ENCODE measurements around the gene IFNA7. TPM values are rescaled to one million over a fixed set of nuclear protein-coding genes. Genes with fewer than 3 reads are reported as not detected.
A peak's percentile ranks its signal among the peaks of the same experiment; 100 is the strongest.
"Not testable (repeated sequence)": the region's sequence is repeated elsewhere in the genome, so short reads cannot be mapped to it uniquely, and the experiment has no call there.

Gene IFNA7
- total RNA-seq, 1 donor from 2014 or later, result not detected

DNA sequence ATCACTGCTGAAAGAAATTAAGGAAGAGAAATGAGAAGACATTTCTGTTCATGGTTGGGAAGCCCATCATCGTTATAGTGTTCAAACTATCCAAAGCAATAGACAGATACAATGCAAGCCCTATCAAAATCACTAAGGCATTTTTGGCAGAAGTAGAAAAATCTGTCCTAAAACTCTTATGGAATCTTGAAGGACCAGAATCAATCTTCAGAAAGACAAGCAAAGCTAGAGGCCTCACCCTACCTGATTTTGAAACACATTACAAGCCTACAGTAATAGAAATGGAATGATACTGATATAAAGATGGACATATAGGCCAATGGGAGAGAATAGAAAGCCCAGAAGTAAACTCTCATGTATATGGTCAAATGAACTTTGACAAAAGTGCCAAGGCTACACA is 30.7 kb downstream of the IFNA7 start:
- DNase-seq (ENCODE audit: low spot score), result no peak
- H3K9me3 Mint-ChIP-seq (ENCODE audit: low read depth), result no peaks in the 10 kb centered on the region
- H3K4me3 Mint-ChIP-seq (ENCODE audit: unreplicated experiment), result no peak overlapping the region
- H3K27ac Mint-ChIP-seq (ENCODE audit: unreplicated experiment), result no peak overlapping the region
- H3K27me3 Mint-ChIP-seq (ENCODE audit: low read depth), result peaks cover 42% of the 10 kb centered on the region
- TF ChIP-seq, protein P1, sequence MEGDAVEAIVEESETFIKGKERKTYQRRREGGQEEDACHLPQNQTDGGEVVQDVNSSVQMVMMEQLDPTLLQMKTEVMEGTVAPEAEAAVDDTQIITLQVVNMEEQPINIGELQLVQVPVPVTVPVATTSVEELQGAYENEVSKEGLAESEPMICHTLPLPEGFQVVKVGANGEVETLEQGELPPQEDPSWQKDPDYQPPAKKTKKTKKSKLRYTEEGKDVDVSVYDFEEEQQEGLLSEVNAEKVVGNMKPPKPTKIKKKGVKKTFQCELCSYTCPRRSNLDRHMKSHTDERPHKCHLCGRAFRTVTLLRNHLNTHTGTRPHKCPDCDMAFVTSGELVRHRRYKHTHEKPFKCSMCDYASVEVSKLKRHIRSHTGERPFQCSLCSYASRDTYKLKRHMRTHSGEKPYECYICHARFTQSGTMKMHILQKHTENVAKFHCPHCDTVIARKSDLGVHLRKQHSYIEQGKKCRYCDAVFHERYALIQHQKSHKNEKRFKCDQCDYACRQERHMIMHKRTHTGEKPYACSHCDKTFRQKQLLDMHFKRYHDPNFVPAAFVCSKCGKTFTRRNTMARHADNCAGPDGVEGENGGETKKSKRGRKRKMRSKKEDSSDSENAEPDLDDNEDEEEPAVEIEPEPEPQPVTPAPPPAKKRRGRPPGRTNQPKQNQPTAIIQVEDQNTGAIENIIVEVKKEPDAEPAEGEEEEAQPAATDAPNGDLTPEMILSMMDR (IDR thresholded peaks at IDR 0.05), result no peak
- H3K4me1 Mint-ChIP-seq (ENCODE audit: low read depth), result no peaks in the 10 kb centered on the region
- H3K36me3 Mint-ChIP-seq (ENCODE audit: low read depth), result no peaks in the 10 kb centered on the region

DNA sequence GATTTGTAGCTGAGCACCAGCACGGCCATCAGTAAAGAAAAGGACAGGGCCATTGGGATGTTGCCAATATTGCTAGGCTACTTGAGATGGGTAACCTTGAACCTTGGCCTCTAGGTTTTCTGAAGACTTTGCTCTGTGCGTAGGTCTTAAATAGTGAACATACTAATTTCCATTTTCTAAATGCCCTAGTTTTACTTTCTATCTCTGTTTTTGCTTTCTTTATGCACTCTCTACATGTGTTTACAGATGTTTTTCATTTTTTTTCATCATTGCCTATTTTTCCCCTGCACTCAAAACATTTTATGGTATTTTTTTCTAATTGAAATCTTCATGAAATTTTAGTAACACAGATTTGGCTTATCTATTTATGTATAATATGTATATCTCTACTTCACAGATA is 35.4 kb downstream of the IFNA7 start, which contains the start of gene IFNA21:
TSS of gene IFNA21 (minus strand) at position 101 of the 400 bp plus-strand sequence. CDS start at position 53, 48 bp downstream.
- H3K9me3 Mint-ChIP-seq (ENCODE audit: low read depth); H3K4me3 Mint-ChIP-seq (ENCODE audit: unreplicated experiment); DNase-seq (ENCODE audit: low spot score); H3K27ac Mint-ChIP-seq (ENCODE audit: unreplicated experiment); H3K4me1 Mint-ChIP-seq (ENCODE audit: low read depth); H3K36me3 Mint-ChIP-seq (ENCODE audit: low read depth): not testable (repeated sequence)
- peaks cover 33% of the 10 kb centered on the region for H3K27me3 Mint-ChIP-seq (ENCODE audit: low read depth)

DNA sequence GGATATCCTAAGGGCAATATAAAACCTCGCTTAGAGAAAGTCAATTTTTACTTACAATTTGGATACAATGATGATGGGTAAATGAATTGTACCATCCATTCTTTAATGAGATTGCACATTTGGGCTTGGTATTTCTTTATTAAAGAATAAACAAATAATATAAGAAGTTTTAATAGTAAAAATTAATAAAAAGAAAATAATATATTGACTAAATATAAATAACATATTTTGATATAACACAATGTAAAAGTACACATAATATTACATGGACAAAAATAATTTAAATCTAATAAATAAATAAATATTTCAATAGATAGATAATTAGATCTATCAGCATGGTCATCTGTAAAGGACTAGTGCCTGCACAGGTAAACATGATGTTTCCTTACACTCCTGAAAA is 36.5 kb downstream of the IFNA7 start:
- Mint-ChIP-seq H3K27ac (ENCODE audit: unreplicated experiment) (no peak overlapping the region), H3K9me3 (ENCODE audit: low read depth) (peaks cover 6% of the 10 kb centered on the region), H3K27me3 (ENCODE audit: low read depth) (peaks cover 30% of the 10 kb centered on the region), H3K4me3 (ENCODE audit: unreplicated experiment) (no peak overlapping the region), H3K36me3 (ENCODE audit: low read depth) (peaks cover 2% of the 10 kb centered on the region), H3K4me1 (ENCODE audit: low read depth) (no peaks in the 10 kb centered on the region)
- DNase-seq (ENCODE audit: low spot score), result no peak
- TF ChIP-seq, protein P1 (IDR thresholded peaks at IDR 0.05), result no peak

DNA sequence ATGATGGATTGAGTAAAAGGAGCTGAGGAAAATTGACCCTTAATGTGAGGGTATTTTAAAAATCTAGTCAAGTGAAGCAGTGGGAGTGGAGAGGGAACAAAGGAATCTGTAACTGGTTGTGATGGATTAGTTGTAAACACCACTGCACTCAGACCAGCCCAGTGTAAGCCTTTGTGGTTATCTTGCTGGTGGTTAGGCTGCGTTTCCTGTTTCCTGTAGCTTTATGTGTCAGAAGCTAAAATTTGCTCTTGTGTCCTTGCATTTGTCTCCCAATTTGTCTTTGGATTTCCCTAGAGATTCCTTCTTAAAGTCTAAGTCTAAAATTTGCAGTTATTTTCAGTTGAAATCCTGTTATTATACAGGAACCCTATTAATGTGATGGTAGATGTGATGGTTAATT is 41.8 kb downstream of the IFNA7 start:
- Mint-ChIP-seq H3K27ac (ENCODE audit: unreplicated experiment) (no peak overlapping the region), H3K4me3 (ENCODE audit: unreplicated experiment) (no peak overlapping the region), H3K9me3 (ENCODE audit: low read depth) (peaks cover 9% of the 10 kb centered on the region), H3K27me3 (ENCODE audit: low read depth) (peaks cover 23% of the 10 kb centered on the region), H3K4me1 (ENCODE audit: low read depth) (no peaks in the 10 kb centered on the region), H3K36me3 (ENCODE audit: low read depth) (peaks cover 2% of the 10 kb centered on the region)
- DNase-seq (ENCODE audit: low spot score), result no peak
- TF ChIP-seq, protein P1 (IDR thresholded peaks at IDR 0.05), result no peak

DNA sequence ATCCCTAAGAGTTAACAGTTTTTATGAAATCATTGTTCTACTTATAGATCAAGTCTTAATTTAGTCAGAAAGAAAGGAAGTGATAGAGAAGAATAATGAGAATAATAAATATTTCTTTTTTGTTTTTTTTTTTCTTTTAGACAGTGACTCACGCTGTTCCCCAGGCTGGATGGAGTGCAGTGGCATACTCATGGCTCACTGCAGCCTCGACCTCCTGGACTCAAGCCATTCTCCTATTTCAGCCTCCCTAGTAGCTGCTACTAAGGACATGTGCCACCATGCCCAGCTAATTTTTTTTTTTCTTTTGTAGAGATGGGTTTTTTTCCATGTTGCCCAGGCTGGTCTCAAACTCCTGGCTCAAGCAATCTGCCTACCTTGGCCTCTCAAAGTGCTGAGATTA is 46.5 kb downstream of the IFNA7 start:
- TF ChIP-seq, protein P1 (IDR thresholded peaks at IDR 0.05), result no peak
- no peak for DNase-seq (ENCODE audit: low spot score)
- H3K27ac Mint-ChIP-seq (ENCODE audit: unreplicated experiment), result no peak overlapping the region
- peaks cover 11% of the 10 kb centered on the region for H3K27me3 Mint-ChIP-seq (ENCODE audit: low read depth)
- H3K4me1 Mint-ChIP-seq (ENCODE audit: low read depth), result peaks cover 7% of the 10 kb centered on the region
- H3K9me3 Mint-ChIP-seq (ENCODE audit: low read depth), result peaks cover 3% of the 10 kb centered on the region
- no peak overlapping the region for H3K4me3 Mint-ChIP-seq (ENCODE audit: unreplicated experiment)
- no peaks in the 10 kb centered on the region for H3K36me3 Mint-ChIP-seq (ENCODE audit: low read depth)

DNA sequence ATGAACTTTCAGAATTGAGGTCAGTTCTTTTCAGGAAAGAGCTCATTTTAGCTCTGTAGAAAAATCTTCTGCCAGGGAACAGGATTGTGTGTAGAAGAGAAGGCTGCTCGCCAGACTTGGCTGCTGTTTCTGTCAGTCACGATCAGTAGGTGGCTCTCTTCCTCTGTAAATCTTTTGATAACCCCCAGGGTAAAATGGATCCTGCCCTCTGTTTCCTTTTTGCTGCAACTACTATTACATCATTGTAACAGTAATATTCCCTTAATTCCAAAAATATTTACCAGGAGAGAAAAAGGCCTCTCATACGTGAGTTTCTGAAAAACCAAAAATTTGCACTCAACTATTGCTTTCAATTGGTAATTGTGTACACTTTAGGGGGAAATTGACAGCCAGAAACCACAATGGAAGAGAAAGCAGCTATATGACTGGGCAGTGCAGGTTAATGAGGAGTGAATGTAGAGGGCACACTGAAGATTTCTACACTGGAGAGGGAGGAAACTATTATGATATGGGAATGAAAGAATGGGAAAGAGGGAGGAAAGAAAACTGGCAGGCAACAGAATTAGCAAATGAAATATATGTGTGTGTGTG is 47.9 kb downstream of the IFNA7 start:
- no peak for DNase-seq (ENCODE audit: low spot score)
- TF ChIP-seq, protein P1 (IDR thresholded peaks at IDR 0.05), result peak; percentile 53
- Mint-ChIP-seq H3K27ac (ENCODE audit: unreplicated experiment) (no peak overlapping the region), H3K27me3 (ENCODE audit: low read depth) (peaks cover 5% of the 10 kb centered on the region), H3K4me3 (ENCODE audit: unreplicated experiment) (no peak overlapping the region), H3K4me1 (ENCODE audit: low read depth) (peaks cover 7% of the 10 kb centered on the region), H3K36me3 (ENCODE audit: low read depth) (no peaks in the 10 kb centered on the region), H3K9me3 (ENCODE audit: low read depth) (peaks cover under 1% of the 10 kb centered on the region)
